CD4-positive, alpha-beta T cell (primary cell): Measurements from ENCODE around the gene TMEM132D. TPM values are rescaled to one million over a fixed set of nuclear protein-coding genes. Genes with fewer than 3 reads are reported as not detected.

ENCODE experiments used
- ATAC-seq: fragments of 200-7000 bp; cut with Tn5 transposase; one replicate; pipeline ENCODE4 v1.10.0; 2022; ENCODE audit warnings: mild to moderate bottlenecking; ENCODE audit not compliant: poor library complexity
- CTCF ChIA-PET: fragments of 350-600 bp; sonication (Branson Sonifier 250); formaldehyde crosslinking; loops from one replicate; lab custom pipeline; 2021; ENCODE audit warnings: antibody characterized with exemption, inconsistent platforms; lab: Charles Lee
- POLR2A ChIA-PET: fragments of 350-600 bp; sonication (Branson Sonifier 250); formaldehyde crosslinking; loops from one replicate; lab custom pipeline; 2021; ENCODE audit warnings: antibody characterized with exemption, inconsistent platforms; lab: Charles Lee
- DNase-seq, 14 experiments: peaks; one replicate each; pipeline ENCODE4 v3.0.0-alpha.2; 2013 to 2020; ENCODE audit warnings: mixed read lengths in 2 of 14
- H3K27ac ChIP-seq, 2 donors: one replicate each; pipeline versions ENCODE4 v1.5.1 to v1.7.0; 2013; ENCODE audit warnings: low read length in 2 of 2, low read depth in 1 of 2, mild to moderate bottlenecking in 1 of 2
- H3K27me3 ChIP-seq, 2 experiments: 1 replicate in 1 of 2; 2 replicates in 1 of 2; pipeline versions ENCODE4 v1.6.1 to v1.7.0; 2013; ENCODE audit warnings: low read length in 2 of 2, control low read depth in 1 of 2, mild to moderate bottlenecking in 1 of 2, moderate library complexity in 1 of 2; ENCODE audit not compliant: insufficient read depth in 2 of 2, control insufficient read depth in 1 of 2
- H3K36me3 ChIP-seq: one replicate; pipeline ENCODE4 v1.6.1; 2013; ENCODE audit warnings: low read length, control low read depth; ENCODE audit not compliant: insufficient read depth
- H3K4me1 ChIP-seq: one replicate; pipeline ENCODE4 v1.6.1; 2013; ENCODE audit warnings: low read length, control low read depth; ENCODE audit not compliant: insufficient read depth
- H3K4me3 ChIP-seq: one replicate; pipeline ENCODE4 v1.5.1; 2013; ENCODE audit warnings: mild to moderate bottlenecking, low read length, moderate library complexity
- H3K9me3 ChIP-seq, 2 experiments: 1 replicate in 1 of 2; 2 replicates in 1 of 2; pipeline versions ENCODE4 v1.6.1 to v1.7.0; 2013; ENCODE audit warnings: low read length in 2 of 2, mild to moderate bottlenecking in 2 of 2, control low read depth in 1 of 2, moderate library complexity in 1 of 2; ENCODE audit not compliant: control insufficient read depth in 1 of 2, insufficient read depth in 1 of 2
- H3K27ac Mint-ChIP-seq: one replicate; pipeline ENCODE4 v1.8.0; 2020; ENCODE audit warnings: mixed read lengths
- H3K27me3 Mint-ChIP-seq: one replicate; pipeline ENCODE4 v1.8.0; 2021; ENCODE audit warnings: mixed read lengths
- H3K36me3 Mint-ChIP-seq: one replicate; pipeline ENCODE4 v1.8.0; 2021; ENCODE audit warnings: low read depth, mixed read lengths
- H3K4me1 Mint-ChIP-seq: one replicate; pipeline ENCODE4 v1.8.0; 2021; ENCODE audit warnings: low read depth, mixed read lengths
- H3K4me3 Mint-ChIP-seq: one replicate; pipeline ENCODE4 v1.8.0; 2020; ENCODE audit warnings: mild to moderate bottlenecking, mixed read lengths
- H3K9me3 Mint-ChIP-seq: one replicate; pipeline ENCODE4 v1.8.0; 2020; ENCODE audit warnings: mixed read lengths
- intact Hi-C, 2 experiments: fragments of 100-400 bp; cut with DNase I in 1 of 2; cut with micrococcal nuclease in 1 of 2; formaldehyde crosslinking; loops; one replicate each; pipeline versions ENCODE4 v1.15.1 to v1.9.0; 2023 to 2025; cut with DNase I, micrococcal nuclease
- total RNA-seq, 174 experiments: library from RNA in 2 of 174; stranded (reverse) in 2 of 174; gene quantifications; one replicate each; pipeline ENCODE4 v1.2.3 and lab custom pipeline; 2021 to 2026
- TF ChIP-seq, protein P1 (sequence below): fragments of 200-600 bp; IDR thresholded peaks from one replicate; pipeline ENCODE4 v1.8.0; 2022; ENCODE audit warnings: antibody characterized with exemption, mild to moderate bottlenecking

The TMEM132D gene
- total RNA-seq, 2 experiments from 2014 or later = not detected

DNA sequence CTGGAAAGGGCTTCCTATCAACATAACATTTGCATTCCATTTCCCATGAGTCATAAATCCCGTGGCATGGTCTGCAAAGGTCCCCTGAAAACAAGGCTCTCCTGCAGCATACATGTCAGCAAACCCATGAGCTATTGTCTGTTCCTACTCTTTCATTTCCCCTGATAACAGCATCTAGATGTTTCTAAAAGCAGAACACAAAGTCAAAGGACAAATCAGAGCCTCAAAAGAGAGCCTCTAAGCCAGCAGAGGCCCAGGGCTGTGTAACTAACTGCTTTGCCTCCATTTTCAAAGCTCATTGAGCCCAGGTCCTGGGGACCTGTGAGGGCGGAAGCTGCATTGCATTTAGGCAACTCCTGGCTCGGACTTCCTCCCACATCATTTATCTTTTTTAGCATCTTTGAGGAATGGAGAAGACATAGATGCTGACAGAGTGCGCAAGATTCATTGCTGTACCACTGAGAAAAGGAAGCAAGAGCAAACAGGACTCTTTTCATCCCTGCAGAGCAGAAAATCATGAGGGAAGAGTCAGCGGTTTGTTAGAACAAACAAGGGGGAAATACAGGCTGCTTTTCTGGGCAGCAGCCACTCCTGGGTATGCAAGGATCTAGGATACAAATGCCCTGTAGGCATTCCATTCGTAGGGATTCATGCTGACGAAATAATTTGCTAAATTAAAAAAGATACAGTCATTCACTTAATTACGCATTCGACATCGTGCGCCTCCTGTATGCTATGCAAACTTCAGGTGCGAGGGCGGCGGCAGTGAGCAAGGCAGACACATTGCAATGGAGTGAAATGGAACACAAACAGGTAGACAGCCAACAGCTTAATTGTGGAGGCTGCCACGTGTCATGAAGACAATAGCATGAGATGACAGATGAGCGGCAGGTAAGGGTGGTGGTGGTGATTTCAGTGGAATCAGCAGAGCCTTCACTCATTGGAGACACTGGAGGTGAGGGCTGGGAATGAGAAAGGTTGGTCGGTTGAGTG is 131.0 kb downstream of the TMEM132D start:
- H3K27ac Mint-ChIP-seq = no peak overlapping the region
- ATAC-seq (no peak), DNase-seq (no peak)
- TF ChIP-seq, protein P1, sequence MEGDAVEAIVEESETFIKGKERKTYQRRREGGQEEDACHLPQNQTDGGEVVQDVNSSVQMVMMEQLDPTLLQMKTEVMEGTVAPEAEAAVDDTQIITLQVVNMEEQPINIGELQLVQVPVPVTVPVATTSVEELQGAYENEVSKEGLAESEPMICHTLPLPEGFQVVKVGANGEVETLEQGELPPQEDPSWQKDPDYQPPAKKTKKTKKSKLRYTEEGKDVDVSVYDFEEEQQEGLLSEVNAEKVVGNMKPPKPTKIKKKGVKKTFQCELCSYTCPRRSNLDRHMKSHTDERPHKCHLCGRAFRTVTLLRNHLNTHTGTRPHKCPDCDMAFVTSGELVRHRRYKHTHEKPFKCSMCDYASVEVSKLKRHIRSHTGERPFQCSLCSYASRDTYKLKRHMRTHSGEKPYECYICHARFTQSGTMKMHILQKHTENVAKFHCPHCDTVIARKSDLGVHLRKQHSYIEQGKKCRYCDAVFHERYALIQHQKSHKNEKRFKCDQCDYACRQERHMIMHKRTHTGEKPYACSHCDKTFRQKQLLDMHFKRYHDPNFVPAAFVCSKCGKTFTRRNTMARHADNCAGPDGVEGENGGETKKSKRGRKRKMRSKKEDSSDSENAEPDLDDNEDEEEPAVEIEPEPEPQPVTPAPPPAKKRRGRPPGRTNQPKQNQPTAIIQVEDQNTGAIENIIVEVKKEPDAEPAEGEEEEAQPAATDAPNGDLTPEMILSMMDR = no peak
- POLR2A ChIA-PET = no interaction called here
- no peaks in the 10 kb centered on the region for H3K4me1 ChIP-seq
- peaks cover 0 to 7% of the 10 kb centered on the region in 2 experiments for H3K9me3 ChIP-seq
- CTCF ChIA-PET = no interaction called here
- no peaks in the 10 kb centered on the region for H3K36me3 ChIP-seq
- no peak overlapping the region for H3K27ac ChIP-seq
- intact Hi-C loops = no loop called here
- H3K27me3 ChIP-seq = no peaks in the 10 kb centered on the region
- no peaks in the 10 kb centered on the region for H3K4me1 Mint-ChIP-seq
- H3K36me3 Mint-ChIP-seq = no peaks in the 10 kb centered on the region
- no peaks in the 10 kb centered on the region for H3K9me3 Mint-ChIP-seq
- H3K4me3 Mint-ChIP-seq = no peak overlapping the region
- no peaks in the 10 kb centered on the region for H3K27me3 Mint-ChIP-seq
- H3K4me3 ChIP-seq = no peak overlapping the region

DNA sequence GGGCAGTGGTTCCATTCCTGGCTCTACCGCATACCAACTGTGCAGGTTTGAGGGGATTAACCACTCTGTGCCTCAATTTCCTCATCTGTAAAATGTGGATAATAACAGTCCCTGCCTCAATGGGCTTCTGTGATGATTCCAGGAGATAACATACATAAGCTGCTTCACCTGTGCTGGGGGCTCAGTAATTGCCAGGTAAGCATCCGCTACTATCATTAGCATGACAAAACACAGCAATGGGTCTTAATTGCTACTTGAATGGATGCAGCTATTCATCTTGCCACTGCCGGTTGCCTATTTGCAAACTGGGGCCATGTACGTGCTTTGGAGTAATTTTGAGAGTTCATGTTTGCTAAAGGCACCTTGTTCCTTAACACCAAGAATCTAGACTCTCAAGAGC is 132.6 kb downstream of the TMEM132D start:
- no peak for ATAC-seq
- Histone ChIP-seq H3K27me3 (no peaks in the 10 kb centered on the region), H3K27ac (no peak overlapping the region), H3K36me3 (no peaks in the 10 kb centered on the region), H3K9me3 (peaks cover 0 to 7% of the 10 kb centered on the region in 2 experiments), H3K4me1 (no peaks in the 10 kb centered on the region), H3K4me3 (no peak overlapping the region)
- CTCF ChIA-PET = no interaction called here
- DNase-seq = no peak
- H3K4me1 Mint-ChIP-seq = no peaks in the 10 kb centered on the region
- H3K27me3 Mint-ChIP-seq = no peaks in the 10 kb centered on the region
- no peaks in the 10 kb centered on the region for H3K9me3 Mint-ChIP-seq
- H3K36me3 Mint-ChIP-seq = no peaks in the 10 kb centered on the region
- intact Hi-C loops = no loop called here
- H3K4me3 Mint-ChIP-seq = no peak overlapping the region
- H3K27ac Mint-ChIP-seq = no peak overlapping the region
- TF ChIP-seq, protein P1 = no peak
- POLR2A ChIA-PET = no interaction called here

DNA sequence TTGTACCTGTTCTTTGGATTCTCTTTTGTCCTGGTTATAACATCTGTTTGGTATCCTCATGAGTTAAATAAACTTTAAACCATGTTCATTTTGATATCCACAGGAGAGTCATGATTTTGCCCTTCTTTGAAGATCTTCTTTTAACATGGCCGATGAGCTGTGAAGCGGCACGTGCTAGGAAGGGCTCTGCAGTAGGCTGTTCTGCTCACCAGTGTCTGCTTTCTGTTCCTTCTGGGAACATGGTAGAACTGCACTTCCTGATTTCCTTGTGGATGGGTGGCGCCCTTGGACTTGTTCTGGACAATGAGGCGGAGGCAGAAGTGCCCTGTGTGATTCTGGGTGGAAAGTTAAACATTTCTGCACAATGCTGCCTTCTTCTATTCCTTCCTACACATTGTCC is 138.1 kb downstream of the TMEM132D start:
- H3K27ac Mint-ChIP-seq = no peak overlapping the region
- POLR2A ChIA-PET = no interaction called here
- TF ChIP-seq, protein P1 = no peak
- CTCF ChIA-PET = no interaction called here
- H3K9me3 Mint-ChIP-seq = no peaks in the 10 kb centered on the region
- H3K36me3 Mint-ChIP-seq = no peaks in the 10 kb centered on the region
- DNase-seq = no peak
- Histone ChIP-seq H3K9me3 (peaks cover 0 to 21% of the 10 kb centered on the region in 2 experiments), H3K4me3 (no peak overlapping the region), H3K36me3 (no peaks in the 10 kb centered on the region), H3K4me1 (no peaks in the 10 kb centered on the region), H3K27ac (no peak overlapping the region), H3K27me3 (no peaks in the 10 kb centered on the region)
- intact Hi-C loops = no loop called here
- no peak for ATAC-seq
- no peak overlapping the region for H3K4me3 Mint-ChIP-seq
- no peaks in the 10 kb centered on the region for H3K4me1 Mint-ChIP-seq
- H3K27me3 Mint-ChIP-seq = no peaks in the 10 kb centered on the region
